ENCODE results near the gene ALPP. TPM values are rescaled to one million over a fixed set of nuclear protein-coding genes. Genes with fewer than 3 reads are reported as not detected.

Gene ALPP
- total RNA-seq, 1 experiment from 2014 or later, result 0.20 TPM

- Mint-ChIP-seq H3K27me3 (ENCODE audit: low read depth) (peaks cover 8% of the 10 kb centered on the region), H3K9me3 (no peaks in the 10 kb centered on the region), H3K4me3 (no peak overlapping the region), H3K27ac (peak overlapping the region in 1 of 3 experiments; percentile 49; a peak in 2 of 7 replicates), H3K36me3 (ENCODE audit: insufficient read depth in 1 of 3, low read depth in 3 of 3) (peaks cover 0 to 2% (median 0%) of the 10 kb centered on the region in 3 experiments; a peak in 1 of 7 replicates), H3K4me1 (peaks cover 25 to 31% of the 10 kb centered on the region in 2 experiments)
- WGBS (ENCODE audit: extremely low coverage, insufficient read length, low lambda C conversion rate), result no CpG with 5 or more reads among the region's 1 CpG
- Histone ChIP-seq H4K20me1 (ENCODE audit: control insufficient read depth, insufficient read depth, insufficient read length) (no peaks in the 10 kb centered on the region), H3K79me1 (ENCODE audit: insufficient read depth, low read depth, low read length, poor library complexity, severe bottlenecking) (no peaks in the 10 kb centered on the region), H2BK15ac (ENCODE audit: low read depth, low read length) (no peak overlapping the region), H2AFZ (ENCODE audit: low read length) (no peak overlapping the region), H3K27ac (ENCODE audit: insufficient read length, low read depth, low read length) (no peak overlapping the region), H4K8ac (replicated peaks; ENCODE audit: insufficient read length, low read depth, low read length) (no peak overlapping the region), H3K56ac (ENCODE audit: insufficient read length, low read depth, low read length) (no peak overlapping the region), H3K4me1 (ENCODE audit: insufficient read depth, low read length) (peaks cover 2% of the 10 kb centered on the region; the same call in 1 of the 2 replicates), H3K14ac (ENCODE audit: insufficient read depth, low read length) (no peak overlapping the region), H2BK20ac (ENCODE audit: low read depth, low read length, poor library complexity, severe bottlenecking) (no peak overlapping the region), H3K27me3 (ENCODE audit: insufficient read depth, low read length) (no peaks in the 10 kb centered on the region), H3K4ac (ENCODE audit: low read depth, low read length) (no peak overlapping the region), H4K5ac (ENCODE audit: insufficient read length, low read depth, low read length) (no peak overlapping the region), H3T11ph (ENCODE audit: low read length) (no peak overlapping the region), H3K23me2 (ENCODE audit: insufficient read length, low read depth, low read length, poor library complexity, severe bottlenecking) (no peaks in the 10 kb centered on the region), H2BK5ac (ENCODE audit: insufficient read length, low read length) (no peak overlapping the region), H3K79me2 (ENCODE audit: insufficient read depth, low read length) (no peaks in the 10 kb centered on the region), H2BK120ac (ENCODE audit: low read depth, low read length, poor library complexity, severe bottlenecking) (no peak overlapping the region), H3K9ac (ENCODE audit: extremely low read depth, insufficient read length, low read length) (no peak overlapping the region), H3K4me2 (ENCODE audit: insufficient read depth, insufficient read length, low read length) (no peak overlapping the region), H3K18ac (ENCODE audit: insufficient read length, low read depth, low read length) (no peak overlapping the region), H3K23ac (ENCODE audit: insufficient read length, low read depth, low read length) (no peak overlapping the region), H3K9me3 (ENCODE audit: control insufficient read depth, low read depth, low read length) (no peaks in the 10 kb centered on the region), H4K91ac (ENCODE audit: insufficient read length, low read depth, low read length) (no peak overlapping the region), H2BK12ac (ENCODE audit: insufficient read length, low read depth, low read length) (no peak overlapping the region), H2AK5ac (ENCODE audit: insufficient read length, low read length) (no peak overlapping the region)
- TF ChIP-seq CTCF (conservative IDR thresholded peaks at IDR 0.05), result no peak
- no peak for DNase-seq
Measured at GRCh38 chr2:232374356-232374755, 4.2 kb upstream of the ALPP start.

All from H9 (cell line).